ENCODE results near the gene CPSF4L.
A peak's percentile ranks its signal among the peaks of the same experiment; 100 is the strongest.

Gene CPSF4L

DNA sequence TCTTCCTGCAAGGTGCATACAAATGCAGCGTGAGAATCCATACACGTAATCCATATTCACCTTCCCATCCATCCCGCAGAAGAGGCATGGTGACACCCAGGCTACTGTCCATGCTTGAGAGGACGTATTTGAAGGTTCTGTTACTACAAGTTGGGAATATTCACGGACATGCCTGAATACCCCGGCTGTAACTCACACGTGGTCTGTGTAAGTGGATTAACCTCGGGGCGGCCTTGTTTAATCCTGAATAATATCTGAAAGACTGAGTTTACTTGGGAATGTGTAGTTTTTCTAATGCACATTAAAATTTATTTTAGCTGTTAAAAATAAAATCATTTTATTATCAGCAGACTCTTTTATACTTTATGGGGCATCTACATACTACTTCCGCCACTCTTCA lies 13.1 kb downstream of the CPSF4L start:
- Histone ChIP-seq H3K4me1 (ENCODE audit: insufficient read depth, low read length) (no peaks in the 10 kb centered on the region), H3K9me3 (ENCODE audit: low read length) (no peaks in the 10 kb centered on the region), H3K9ac (ENCODE audit: low read length) (no peak overlapping the region), H3K4me3 (ENCODE audit: low read depth in 1 of 2, low read length in 2 of 2) (no peak overlapping the region), H3K27ac (ENCODE audit: low read depth, low read length) (no peak overlapping the region), H3K27me3 (ENCODE audit: control insufficient read depth in 1 of 2, insufficient read depth in 2 of 2, low read length in 2 of 2) (no peaks in the 10 kb centered on the region), H3K36me3 (ENCODE audit: insufficient read depth, low read length) (peaks cover 6% of the 10 kb centered on the region)

DNA sequence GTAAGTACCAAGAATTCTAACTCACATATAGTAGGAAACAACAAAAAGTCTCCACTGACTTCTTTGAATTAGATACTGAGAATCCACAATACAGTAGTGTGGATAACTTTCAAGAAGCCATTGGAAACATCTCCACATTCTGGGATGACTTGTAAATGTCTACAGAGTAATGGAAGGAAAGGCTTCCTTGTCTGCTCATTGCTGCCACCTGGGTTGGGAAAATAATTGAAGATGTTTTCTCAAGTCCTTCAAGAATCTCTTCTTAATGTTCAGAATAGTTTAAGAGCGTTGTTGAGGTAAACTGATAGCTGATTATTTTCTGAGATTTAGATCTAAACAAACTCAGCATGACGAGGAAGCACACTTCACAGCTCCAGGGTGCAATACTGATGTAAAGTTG lies 14.0 kb downstream of the CPSF4L start:
- Histone ChIP-seq H3K9ac (ENCODE audit: low read length) (no peak overlapping the region), H3K36me3 (ENCODE audit: insufficient read depth, low read length) (peaks cover 6% of the 10 kb centered on the region), H3K27ac (ENCODE audit: low read depth, low read length) (no peak overlapping the region), H3K9me3 (ENCODE audit: low read length) (no peaks in the 10 kb centered on the region), H3K4me1 (ENCODE audit: insufficient read depth, low read length) (no peaks in the 10 kb centered on the region), H3K27me3 (ENCODE audit: control insufficient read depth in 1 of 2, insufficient read depth in 2 of 2, low read length in 2 of 2) (no peaks in the 10 kb centered on the region), H3K4me3 (ENCODE audit: low read depth in 1 of 2, low read length in 2 of 2) (no peak overlapping the region)

- no peaks in the 10 kb centered on the region for H3K9me3 ChIP-seq (ENCODE audit: low read length)
- no peaks in the 10 kb centered on the region for H3K27me3 ChIP-seq (ENCODE audit: control insufficient read depth in 1 of 2, insufficient read depth in 2 of 2, low read length in 2 of 2)
- no peak overlapping the region for H3K9ac ChIP-seq (ENCODE audit: low read length)
- no peak overlapping the region for H3K4me3 ChIP-seq (ENCODE audit: low read depth in 1 of 2, low read length in 2 of 2)
- no peak overlapping the region for H3K27ac ChIP-seq (ENCODE audit: low read depth, low read length)
- H3K36me3 ChIP-seq (ENCODE audit: insufficient read depth, low read length) = peaks cover 30% of the 10 kb centered on the region
- peaks cover 7% of the 10 kb centered on the region for H3K4me1 ChIP-seq (ENCODE audit: insufficient read depth, low read length)
Measured at GRCh38 chr17:73240561-73240960, 21.1 kb downstream of the CPSF4L start.

DNA sequence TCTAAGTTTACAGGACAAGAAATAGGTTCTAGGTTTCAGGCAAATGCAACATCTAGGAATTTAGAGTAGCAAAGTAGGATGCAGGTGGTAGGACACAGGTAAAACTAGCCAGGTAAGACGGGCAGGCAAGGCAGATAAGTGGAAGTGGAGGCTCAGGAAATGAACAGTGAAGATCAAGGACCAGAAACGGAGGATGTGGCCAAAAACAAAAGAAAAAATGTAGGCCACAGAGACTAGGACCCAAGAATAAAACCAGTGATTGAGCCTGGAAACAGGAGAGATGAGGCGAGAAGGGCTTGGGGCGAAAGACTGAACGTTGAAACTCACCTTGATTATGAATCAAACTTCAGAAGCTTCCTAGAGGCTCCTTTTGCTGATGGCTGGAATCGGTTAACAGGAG lies 24.0 kb downstream of the CPSF4L start:
- H3K36me3 ChIP-seq (ENCODE audit: insufficient read depth, low read length) = peaks cover 24% of the 10 kb centered on the region
- H3K4me1 ChIP-seq (ENCODE audit: insufficient read depth, low read length) = peaks cover 17% of the 10 kb centered on the region

GRCh38 chr17:73234736-73235135 lies 26.9 kb downstream of the CPSF4L start:
- Histone ChIP-seq H3K4me1 (ENCODE audit: insufficient read depth, low read length) (peaks cover 28% of the 10 kb centered on the region), H3K36me3 (ENCODE audit: insufficient read depth, low read length) (peaks cover 20% of the 10 kb centered on the region), H3K9ac (ENCODE audit: low read length) (no peak overlapping the region), H3K9me3 (ENCODE audit: low read length) (no peaks in the 10 kb centered on the region), H3K27me3 (ENCODE audit: control insufficient read depth in 1 of 2, insufficient read depth in 2 of 2, low read length in 2 of 2) (no peaks in the 10 kb centered on the region), H3K4me3 (ENCODE audit: low read depth in 1 of 2, low read length in 2 of 2) (no peak overlapping the region), H3K27ac (ENCODE audit: low read depth, low read length) (no peak overlapping the region)

More for the DNA sequence above, 24.0 kb downstream of the CPSF4L start:
- no peaks in the 10 kb centered on the region for H3K9me3 ChIP-seq (ENCODE audit: low read length)
- H3K4me3 ChIP-seq (ENCODE audit: low read depth in 1 of 2, low read length in 2 of 2) = no peak overlapping the region
- no peaks in the 10 kb centered on the region for H3K27me3 ChIP-seq (ENCODE audit: control insufficient read depth in 1 of 2, insufficient read depth in 2 of 2, low read length in 2 of 2)
- no peak overlapping the region for H3K9ac ChIP-seq (ENCODE audit: low read length)
- no peak overlapping the region for H3K27ac ChIP-seq (ENCODE audit: low read depth, low read length)

DNA sequence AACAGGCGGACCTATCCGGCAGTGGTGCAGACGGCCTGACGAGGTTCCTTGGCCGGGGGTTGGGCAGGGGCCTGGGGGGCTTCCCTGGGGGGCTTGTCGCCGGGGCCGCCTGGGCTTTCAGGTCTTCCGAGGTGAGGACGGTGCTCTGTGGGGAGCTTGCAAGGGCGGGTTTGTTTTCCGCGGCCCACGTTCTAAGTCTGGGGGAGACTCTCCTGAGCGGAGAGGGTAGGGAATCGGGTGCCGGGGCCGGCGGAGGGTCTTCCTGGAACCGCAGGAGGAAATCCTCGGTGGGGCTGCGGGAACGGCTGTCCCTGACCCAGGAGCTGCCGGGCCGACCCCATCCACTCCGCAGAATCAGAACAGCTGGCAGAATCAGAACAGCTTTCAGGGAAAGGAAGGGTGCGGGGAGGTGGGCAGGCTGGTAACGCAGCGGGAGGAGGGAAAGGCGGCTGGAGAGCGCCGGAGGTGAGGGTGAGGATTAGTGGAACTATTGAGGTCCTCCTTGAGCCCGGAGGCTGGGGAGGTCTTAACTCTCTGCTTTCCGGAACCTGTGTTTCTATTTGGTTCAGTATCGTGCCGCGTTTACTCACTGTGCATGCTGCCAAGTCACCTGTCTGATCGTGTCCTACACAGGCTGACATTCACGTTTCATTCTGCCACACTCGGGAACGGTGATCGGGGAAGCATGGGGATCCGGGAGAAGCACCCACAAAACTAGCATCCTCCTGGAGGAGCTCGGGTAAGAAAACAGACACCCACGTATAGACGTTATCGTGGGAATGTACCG lies 28.9 kb downstream of the CPSF4L start:
- Histone ChIP-seq H3K27ac (ENCODE audit: low read depth, low read length) (peak overlapping the region; percentile 83), H3K36me3 (ENCODE audit: insufficient read depth, low read length) (peaks cover 14% of the 10 kb centered on the region), H3K9me3 (ENCODE audit: low read length) (no peaks in the 10 kb centered on the region), H3K9ac (ENCODE audit: low read length) (peak overlapping the region; percentile 75), H3K4me1 (ENCODE audit: insufficient read depth, low read length) (peaks cover 37% of the 10 kb centered on the region), H3K4me3 (ENCODE audit: low read depth in 1 of 2, low read length in 2 of 2) (peak overlapping the region; percentile 79 to 80), H3K27me3 (ENCODE audit: control insufficient read depth in 1 of 2, insufficient read depth in 2 of 2, low read length in 2 of 2) (no peaks in the 10 kb centered on the region)

GRCh38 chr17:73231841-73232586 lies 29.7 kb downstream of the CPSF4L start:
- Histone ChIP-seq H3K4me1 (ENCODE audit: insufficient read depth, low read length) (peaks cover 41% of the 10 kb centered on the region), H3K27ac (ENCODE audit: low read depth, low read length) (peak overlapping the region; percentile 83), H3K36me3 (ENCODE audit: insufficient read depth, low read length) (peaks cover 6% of the 10 kb centered on the region), H3K9ac (ENCODE audit: low read length) (peak overlapping the region; percentile 75), H3K9me3 (ENCODE audit: low read length) (no peaks in the 10 kb centered on the region), H3K27me3 (ENCODE audit: control insufficient read depth in 1 of 2, insufficient read depth in 2 of 2, low read length in 2 of 2) (no peaks in the 10 kb centered on the region), H3K4me3 (ENCODE audit: low read depth in 1 of 2, low read length in 2 of 2) (peak overlapping the region; percentile 79 to 80)

DNA sequence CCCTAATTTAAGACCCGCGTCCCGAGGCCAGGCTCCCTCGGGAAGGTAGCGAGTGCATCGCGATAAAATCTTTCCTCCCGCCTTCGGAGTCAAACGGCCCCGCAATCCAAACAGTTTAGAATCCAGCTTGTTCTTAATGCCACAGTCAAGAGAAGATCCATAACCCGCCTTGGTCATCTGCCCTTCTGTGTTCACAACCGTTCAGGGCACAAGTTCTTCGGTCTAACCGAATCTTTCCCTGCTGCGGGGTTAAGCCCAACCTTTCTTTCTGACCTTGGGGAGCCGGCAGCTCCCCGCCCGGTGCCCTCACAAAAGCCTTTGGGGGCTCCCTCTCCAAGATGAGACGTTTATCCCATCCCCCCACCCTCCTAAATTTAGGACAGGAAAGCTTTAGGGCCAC lies 30.3 kb downstream of the CPSF4L start:
- peak overlapping the region; percentile 79 to 80 for H3K4me3 ChIP-seq (ENCODE audit: low read depth in 1 of 2, low read length in 2 of 2)
- no peaks in the 10 kb centered on the region for H3K27me3 ChIP-seq (ENCODE audit: control insufficient read depth in 1 of 2, insufficient read depth in 2 of 2, low read length in 2 of 2)
- H3K9me3 ChIP-seq (ENCODE audit: low read length) = no peaks in the 10 kb centered on the region
- H3K27ac ChIP-seq (ENCODE audit: low read depth, low read length) = peak overlapping the region; percentile 83
- H3K4me1 ChIP-seq (ENCODE audit: insufficient read depth, low read length) = peaks cover 45% of the 10 kb centered on the region
- peaks cover under 1% of the 10 kb centered on the region for H3K36me3 ChIP-seq (ENCODE audit: insufficient read depth, low read length)
- H3K9ac ChIP-seq (ENCODE audit: low read length) = peak overlapping the region; percentile 47

- peaks cover 46% of the 10 kb centered on the region for H3K4me1 ChIP-seq (ENCODE audit: insufficient read depth, low read length)
- no peaks in the 10 kb centered on the region for H3K27me3 ChIP-seq (ENCODE audit: control insufficient read depth in 1 of 2, insufficient read depth in 2 of 2, low read length in 2 of 2)
- no peak overlapping the region for H3K9ac ChIP-seq (ENCODE audit: low read length)
- no peaks in the 10 kb centered on the region for H3K36me3 ChIP-seq (ENCODE audit: insufficient read depth, low read length)
- H3K27ac ChIP-seq (ENCODE audit: low read depth, low read length) = no peak overlapping the region
- H3K4me3 ChIP-seq (ENCODE audit: low read depth in 1 of 2, low read length in 2 of 2) = no peak overlapping the region
- no peaks in the 10 kb centered on the region for H3K9me3 ChIP-seq (ENCODE audit: low read length)
Measured at GRCh38 chr17:73230088-73230487, 31.6 kb downstream of the CPSF4L start.

- no peak overlapping the region for H3K9ac ChIP-seq (ENCODE audit: low read length)
- no peaks in the 10 kb centered on the region for H3K9me3 ChIP-seq (ENCODE audit: low read length)
- no peak overlapping the region for H3K27ac ChIP-seq (ENCODE audit: low read depth, low read length)
- no peaks in the 10 kb centered on the region for H3K27me3 ChIP-seq (ENCODE audit: control insufficient read depth in 1 of 2, insufficient read depth in 2 of 2, low read length in 2 of 2)
- no peak overlapping the region for H3K4me3 ChIP-seq (ENCODE audit: low read depth in 1 of 2, low read length in 2 of 2)
- no peaks in the 10 kb centered on the region for H3K36me3 ChIP-seq (ENCODE audit: insufficient read depth, low read length)
- peaks cover 44% of the 10 kb centered on the region for H3K4me1 ChIP-seq (ENCODE audit: insufficient read depth, low read length)
Measured at GRCh38 chr17:73228748-73229236, 32.9 kb downstream of the CPSF4L start.

DNA sequence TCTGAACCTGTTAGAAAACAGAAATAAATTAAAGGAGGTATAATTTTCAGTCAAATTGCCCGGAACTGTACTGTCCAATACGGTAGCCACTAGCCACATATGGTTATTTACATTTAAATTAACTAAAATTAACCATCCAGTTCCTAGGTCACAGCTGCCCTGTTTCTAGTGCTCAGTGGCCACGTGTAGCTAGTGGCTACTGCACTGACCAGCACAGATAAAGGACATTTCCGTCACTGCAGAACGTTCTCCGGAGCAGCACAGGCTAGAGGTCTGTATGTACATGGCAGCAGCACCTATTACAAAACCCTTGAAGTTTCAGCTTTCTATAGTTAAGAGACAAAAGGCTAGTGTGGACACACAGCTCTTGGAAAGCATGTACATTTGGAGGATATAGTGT lies 33.7 kb downstream of the CPSF4L start:
- H3K4me1 ChIP-seq (ENCODE audit: insufficient read depth, low read length) = peaks cover 37% of the 10 kb centered on the region

More for the DNA sequence above, 33.7 kb downstream of the CPSF4L start:
- Histone ChIP-seq H3K9ac (ENCODE audit: low read length) (no peak overlapping the region), H3K9me3 (ENCODE audit: low read length) (no peaks in the 10 kb centered on the region), H3K36me3 (ENCODE audit: insufficient read depth, low read length) (no peaks in the 10 kb centered on the region), H3K27ac (ENCODE audit: low read depth, low read length) (no peak overlapping the region), H3K4me3 (ENCODE audit: low read depth in 1 of 2, low read length in 2 of 2) (no peak overlapping the region), H3K27me3 (ENCODE audit: control insufficient read depth in 1 of 2, insufficient read depth in 2 of 2, low read length in 2 of 2) (no peaks in the 10 kb centered on the region)
